Liver (tissue), 9 donors: Measurements from ENCODE around the gene CA10. TPM values are rescaled to one million over a fixed set of nuclear protein-coding genes. Genes with fewer than 3 reads are reported as not detected.

Experiments used
- DNase-seq: peaks from one replicate; pipeline ENCODE4 v3.0.0-alpha.2; 2017; ENCODE audit warnings: low spot score
- H3K27ac ChIP-seq, 2 donors: one replicate each; pipeline ENCODE4 v1.7.0; 2013; ENCODE audit warnings: inconsistent platforms in 2 of 2, low read length in 2 of 2, control low read depth in 1 of 2, low read depth in 1 of 2, mild to moderate bottlenecking in 1 of 2
- H3K27me3 ChIP-seq, 4 donors: one replicate each; pipeline versions ENCODE4 v1.6.1 to v1.7.0; 2013; ENCODE audit warnings: low read length in 3 of 4, inconsistent platforms in 1 of 4, mild to moderate bottlenecking in 1 of 4, moderate library complexity in 1 of 4; ENCODE audit not compliant: control insufficient read depth in 4 of 4, insufficient read depth in 4 of 4
- H3K36me3 ChIP-seq, 4 donors: one replicate each; pipeline versions ENCODE4 v1.6.1 to v1.7.0; 2013; ENCODE audit warnings: low read length in 3 of 4, mild to moderate bottlenecking in 3 of 4, low read depth in 1 of 4, moderate library complexity in 1 of 4; ENCODE audit not compliant: control insufficient read depth in 4 of 4, insufficient read depth in 3 of 4
- H3K4me1 ChIP-seq, 4 donors: one replicate each; pipeline versions ENCODE4 v1.6.1 to v1.7.0; 2013; ENCODE audit warnings: low read length in 3 of 4, mild to moderate bottlenecking in 3 of 4, moderate library complexity in 1 of 4; ENCODE audit not compliant: control insufficient read depth in 4 of 4, insufficient read depth in 4 of 4
- H3K4me3 ChIP-seq, 3 donors: one replicate each; pipeline versions ENCODE4 v1.6.1 to v1.7.0; 2013; ENCODE audit warnings: low read length in 3 of 3, control low read depth in 1 of 3, low read depth in 1 of 3, mild to moderate bottlenecking in 1 of 3
- H3K9ac ChIP-seq, 2 donors: one replicate each; pipeline ENCODE4 v1.7.0; 2013; ENCODE audit warnings: low read length in 2 of 2, mild to moderate bottlenecking in 2 of 2, moderate library complexity in 2 of 2, control low read depth in 1 of 2, low read depth in 1 of 2
- H3K9me3 ChIP-seq, 4 donors: one replicate each; pipeline versions ENCODE4 v1.6.1 to v1.7.0; 2013; ENCODE audit warnings: low read length in 3 of 4; ENCODE audit not compliant: control insufficient read depth in 4 of 4
- EGR1 ChIP-seq, 2 donors: IDR thresholded peaks; 2 replicates each; pipeline ENCODE4 v1.6.1; 2016 to 2018; ENCODE audit warnings: antibody characterized with exemption in 2 of 2, low read depth in 2 of 2
- FOXA1 ChIP-seq: IDR thresholded peaks from 2 replicates; pipeline ENCODE4 v1.6.1; 2016; ENCODE audit warnings: antibody characterized with exemption
- FOXA2 ChIP-seq: IDR thresholded peaks from 2 replicates; pipeline ENCODE4 v1.6.1; 2016; ENCODE audit warnings: antibody characterized with exemption
- GABPA ChIP-seq, 2 donors: IDR thresholded peaks in 1 of 2; conservative IDR thresholded peaks in 1 of 2; 2 replicates each; pipeline ENCODE4 v1.6.1; 2016; ENCODE audit warnings: antibody characterized with exemption in 2 of 2, mild to moderate bottlenecking in 1 of 2, moderate library complexity in 1 of 2
- HNF4A ChIP-seq, 2 donors: conservative IDR thresholded peaks; 2 replicates each; pipeline ENCODE4 v1.6.1; 2016; ENCODE audit warnings: antibody characterized with exemption in 2 of 2, mild to moderate bottlenecking in 2 of 2
- HNF4G ChIP-seq: IDR thresholded peaks from 2 replicates; pipeline ENCODE4 v1.6.1; 2016; ENCODE audit warnings: antibody characterized with exemption
- JUND ChIP-seq, 2 donors: IDR thresholded peaks; 2 replicates each; pipeline ENCODE4 v1.6.1; 2016; ENCODE audit warnings: antibody characterized with exemption in 2 of 2
- NR2F2 ChIP-seq: IDR thresholded peaks from 2 replicates; pipeline ENCODE4 v1.6.1; 2016; ENCODE audit warnings: antibody characterized with exemption
- RAD21 ChIP-seq, 2 donors: IDR thresholded peaks; 2 replicates each; pipeline ENCODE4 v1.6.1; 2016; ENCODE audit warnings: antibody characterized with exemption in 2 of 2, mild to moderate bottlenecking in 2 of 2
- RXRA ChIP-seq, 2 donors: IDR thresholded peaks; 2 replicates each; pipeline ENCODE4 v1.6.1; 2017 to 2018; ENCODE audit warnings: antibody characterized with exemption in 2 of 2, mild to moderate bottlenecking in 1 of 2
- SP1 ChIP-seq: IDR thresholded peaks from 2 replicates; pipeline ENCODE4 v1.6.1; 2018; ENCODE audit warnings: antibody characterized with exemption, mild to moderate bottlenecking
- TAF1 ChIP-seq: conservative IDR thresholded peaks from 2 replicates; pipeline ENCODE4 v1.6.1; 2016; ENCODE audit warnings: antibody characterized with exemption, mild to moderate bottlenecking
- WGBS: extraction: QIAGEN DNeasy Blood & Tissue Kit; methylation state at CpG from one replicate; pipeline ENCODE4 v1.1.7; 2013; 5-methylcytosine and 5-hydroxymethylcytosine counted together
- polyA plus RNA-seq, 2 donors: library from polyadenylated mRNA; stranded (reverse) in 1 of 2; unstranded in 1 of 2; fragments of 200-250 nt in 1 of 2; fragments of >200 nt in 1 of 2; fragmentation: Nextera tagmentation in 1 of 2; extraction: Ambion mirVana in 1 of 2; gene quantifications; one replicate each; pipeline versions ENCODE4 v1.2.1 to v1.2.3, GENCODE V29; 2013 to 2015
- total RNA-seq, 2 donors: library from RNA; depleted of rRNA; stranded (reverse); fragments of >200 nt; gene quantifications; one replicate each; pipeline ENCODE4 v1.2.3, GENCODE V29; 2014
- TF ChIP-seq, protein P1 (sequence below): IDR thresholded peaks from 2 replicates; pipeline ENCODE4 v1.6.1; 2016; ENCODE audit warnings: antibody characterized with exemption, mild to moderate bottlenecking
- TF ChIP-seq, protein P2 (sequence below): fragments of 150-350 bp; IDR thresholded peaks from 2 replicates; pipeline ENCODE4 v1.5.1; 2017; ENCODE audit warnings: improper control_type of control experiment, low read depth, low read length; ENCODE audit not compliant: missing input control
- TF ChIP-seq, protein P3 (sequence below): IDR thresholded peaks from 2 replicates; pipeline ENCODE4 v1.6.1; 2016; ENCODE audit warnings: antibody characterized with exemption
- TF ChIP-seq, protein P4 (sequence below): IDR thresholded peaks from 2 replicates; pipeline ENCODE4 v1.6.1; 2016; ENCODE audit warnings: antibody characterized with exemption
- TF ChIP-seq, protein P5 (sequence below): IDR thresholded peaks from 2 replicates; pipeline ENCODE4 v1.6.1; 2016; ENCODE audit warnings: antibody characterized with exemption
- donor health status: healthy.
- donor health status: healthy.
- donor health status: healthy.
- donor health status: healthy.
- donor health status: healthy.

Gene CA10
- total and polyA plus RNA-seq, 4 donors, result 0.05 TPM; not detected in 3

DNA sequence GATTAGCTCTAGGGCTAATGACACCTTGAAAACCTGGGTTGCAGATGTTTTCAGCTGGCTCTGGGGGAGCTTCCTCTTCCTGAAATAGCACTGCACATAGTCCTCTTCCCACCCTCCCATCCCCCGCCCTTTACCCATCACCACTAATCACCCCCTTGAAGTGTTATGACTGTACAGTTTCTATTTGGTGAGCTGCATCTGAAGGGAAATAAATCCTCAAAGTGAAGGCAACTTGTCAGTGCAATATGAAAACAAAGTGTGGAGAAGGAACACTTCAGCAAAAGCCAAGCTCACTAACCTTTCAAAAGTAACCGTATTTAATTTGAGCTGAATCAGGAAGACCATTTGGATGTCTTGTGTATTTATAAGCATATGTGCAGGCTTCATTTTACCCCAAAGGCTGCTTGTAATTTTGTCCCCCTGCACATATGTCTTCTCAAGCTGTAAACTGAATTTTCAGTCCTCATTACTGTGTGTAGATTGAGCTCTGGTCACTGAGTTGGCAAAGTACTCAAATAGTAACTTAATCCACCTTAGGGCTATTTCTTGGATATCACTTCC, 44.1 kb upstream of the CA10 start:
- no peaks in the 10 kb centered on the region for H3K9me3 ChIP-seq
- no peak for DNase-seq
- no peak overlapping the region for H3K27ac ChIP-seq
- no peaks in the 10 kb centered on the region for H3K27me3 ChIP-seq
- H3K36me3 ChIP-seq, result no peaks in the 10 kb centered on the region
- no peak for TF ChIP-seq GABPA (IDR thresholded peaks at IDR 0.05 in 1 of 2, conservative IDR thresholded peaks at IDR 0.05 in 1 of 2)
- no peaks in the 10 kb centered on the region for H3K4me1 ChIP-seq
- no peak overlapping the region for H3K9ac ChIP-seq
- H3K4me3 ChIP-seq, result no peak overlapping the region
- WGBS, result 72% methylated on average over 2 of the region's 2 CpGs

DNA sequence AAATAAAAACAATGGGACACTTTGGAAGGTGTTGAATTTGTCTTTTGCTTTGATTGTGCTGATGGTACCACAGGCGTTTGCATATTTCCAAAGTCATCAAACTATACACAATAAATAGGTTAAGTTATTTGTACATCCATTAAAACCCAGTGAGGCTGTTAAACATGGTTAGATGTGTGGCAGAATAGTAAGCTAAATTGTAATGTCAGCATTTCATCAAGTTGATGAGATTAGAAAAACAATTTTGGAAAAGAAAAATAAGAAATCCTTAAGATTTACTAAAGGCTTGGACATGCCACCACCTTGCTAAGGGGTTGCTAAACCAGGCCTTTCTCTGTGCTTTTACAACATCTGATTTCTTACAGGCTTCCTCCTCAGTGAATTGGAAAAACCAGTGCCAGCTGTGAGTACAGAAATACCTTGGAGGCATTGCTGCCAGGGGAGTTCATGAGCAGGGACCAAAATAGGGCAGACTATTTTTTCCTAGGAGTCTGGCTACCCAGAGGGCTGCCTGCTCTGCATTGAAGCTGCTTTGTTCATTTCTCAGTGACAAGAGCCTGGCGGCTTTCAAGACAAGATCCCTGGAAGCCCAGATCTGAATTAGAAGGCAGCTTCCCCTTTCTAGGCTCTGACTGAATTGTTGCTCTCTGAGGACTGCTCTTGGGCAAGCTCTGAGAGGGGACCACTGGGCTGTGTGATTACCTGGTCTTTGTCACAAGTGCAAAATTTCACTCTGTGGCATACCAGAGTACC, 43.4 kb upstream of the CA10 start:
- no peaks in the 10 kb centered on the region for H3K27me3 ChIP-seq
- no peak overlapping the region for H3K9ac ChIP-seq
- TF ChIP-seq HNF4G, result no peak
- no peak for TF ChIP-seq RAD21 (IDR thresholded peaks at IDR 0.05)
- TF ChIP-seq, protein P1, sequence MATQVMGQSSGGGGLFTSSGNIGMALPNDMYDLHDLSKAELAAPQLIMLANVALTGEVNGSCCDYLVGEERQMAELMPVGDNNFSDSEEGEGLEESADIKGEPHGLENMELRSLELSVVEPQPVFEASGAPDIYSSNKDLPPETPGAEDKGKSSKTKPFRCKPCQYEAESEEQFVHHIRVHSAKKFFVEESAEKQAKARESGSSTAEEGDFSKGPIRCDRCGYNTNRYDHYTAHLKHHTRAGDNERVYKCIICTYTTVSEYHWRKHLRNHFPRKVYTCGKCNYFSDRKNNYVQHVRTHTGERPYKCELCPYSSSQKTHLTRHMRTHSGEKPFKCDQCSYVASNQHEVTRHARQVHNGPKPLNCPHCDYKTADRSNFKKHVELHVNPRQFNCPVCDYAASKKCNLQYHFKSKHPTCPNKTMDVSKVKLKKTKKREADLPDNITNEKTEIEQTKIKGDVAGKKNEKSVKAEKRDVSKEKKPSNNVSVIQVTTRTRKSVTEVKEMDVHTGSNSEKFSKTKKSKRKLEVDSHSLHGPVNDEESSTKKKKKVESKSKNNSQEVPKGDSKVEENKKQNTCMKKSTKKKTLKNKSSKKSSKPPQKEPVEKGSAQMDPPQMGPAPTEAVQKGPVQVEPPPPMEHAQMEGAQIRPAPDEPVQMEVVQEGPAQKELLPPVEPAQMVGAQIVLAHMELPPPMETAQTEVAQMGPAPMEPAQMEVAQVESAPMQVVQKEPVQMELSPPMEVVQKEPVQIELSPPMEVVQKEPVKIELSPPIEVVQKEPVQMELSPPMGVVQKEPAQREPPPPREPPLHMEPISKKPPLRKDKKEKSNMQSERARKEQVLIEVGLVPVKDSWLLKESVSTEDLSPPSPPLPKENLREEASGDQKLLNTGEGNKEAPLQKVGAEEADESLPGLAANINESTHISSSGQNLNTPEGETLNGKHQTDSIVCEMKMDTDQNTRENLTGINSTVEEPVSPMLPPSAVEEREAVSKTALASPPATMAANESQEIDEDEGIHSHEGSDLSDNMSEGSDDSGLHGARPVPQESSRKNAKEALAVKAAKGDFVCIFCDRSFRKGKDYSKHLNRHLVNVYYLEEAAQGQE, result no peak
- TF ChIP-seq FOXA2, result no peak
- no peak for TF ChIP-seq NR2F2
- TF ChIP-seq GABPA (IDR thresholded peaks at IDR 0.05 in 1 of 2, conservative IDR thresholded peaks at IDR 0.05 in 1 of 2), result no peak
- TF ChIP-seq SP1, result no peak
- no peak for TF ChIP-seq FOXA1
- TF ChIP-seq, protein P2, sequence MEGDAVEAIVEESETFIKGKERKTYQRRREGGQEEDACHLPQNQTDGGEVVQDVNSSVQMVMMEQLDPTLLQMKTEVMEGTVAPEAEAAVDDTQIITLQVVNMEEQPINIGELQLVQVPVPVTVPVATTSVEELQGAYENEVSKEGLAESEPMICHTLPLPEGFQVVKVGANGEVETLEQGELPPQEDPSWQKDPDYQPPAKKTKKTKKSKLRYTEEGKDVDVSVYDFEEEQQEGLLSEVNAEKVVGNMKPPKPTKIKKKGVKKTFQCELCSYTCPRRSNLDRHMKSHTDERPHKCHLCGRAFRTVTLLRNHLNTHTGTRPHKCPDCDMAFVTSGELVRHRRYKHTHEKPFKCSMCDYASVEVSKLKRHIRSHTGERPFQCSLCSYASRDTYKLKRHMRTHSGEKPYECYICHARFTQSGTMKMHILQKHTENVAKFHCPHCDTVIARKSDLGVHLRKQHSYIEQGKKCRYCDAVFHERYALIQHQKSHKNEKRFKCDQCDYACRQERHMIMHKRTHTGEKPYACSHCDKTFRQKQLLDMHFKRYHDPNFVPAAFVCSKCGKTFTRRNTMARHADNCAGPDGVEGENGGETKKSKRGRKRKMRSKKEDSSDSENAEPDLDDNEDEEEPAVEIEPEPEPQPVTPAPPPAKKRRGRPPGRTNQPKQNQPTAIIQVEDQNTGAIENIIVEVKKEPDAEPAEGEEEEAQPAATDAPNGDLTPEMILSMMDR, result no peak
- TF ChIP-seq JUND (IDR thresholded peaks at IDR 0.05), result no peak
- TF ChIP-seq TAF1, result no peak
- TF ChIP-seq, protein P3, sequence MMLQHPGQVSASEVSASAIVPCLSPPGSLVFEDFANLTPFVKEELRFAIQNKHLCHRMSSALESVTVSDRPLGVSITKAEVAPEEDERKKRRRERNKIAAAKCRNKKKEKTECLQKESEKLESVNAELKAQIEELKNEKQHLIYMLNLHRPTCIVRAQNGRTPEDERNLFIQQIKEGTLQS, result no peak
- TF ChIP-seq, protein P4, sequence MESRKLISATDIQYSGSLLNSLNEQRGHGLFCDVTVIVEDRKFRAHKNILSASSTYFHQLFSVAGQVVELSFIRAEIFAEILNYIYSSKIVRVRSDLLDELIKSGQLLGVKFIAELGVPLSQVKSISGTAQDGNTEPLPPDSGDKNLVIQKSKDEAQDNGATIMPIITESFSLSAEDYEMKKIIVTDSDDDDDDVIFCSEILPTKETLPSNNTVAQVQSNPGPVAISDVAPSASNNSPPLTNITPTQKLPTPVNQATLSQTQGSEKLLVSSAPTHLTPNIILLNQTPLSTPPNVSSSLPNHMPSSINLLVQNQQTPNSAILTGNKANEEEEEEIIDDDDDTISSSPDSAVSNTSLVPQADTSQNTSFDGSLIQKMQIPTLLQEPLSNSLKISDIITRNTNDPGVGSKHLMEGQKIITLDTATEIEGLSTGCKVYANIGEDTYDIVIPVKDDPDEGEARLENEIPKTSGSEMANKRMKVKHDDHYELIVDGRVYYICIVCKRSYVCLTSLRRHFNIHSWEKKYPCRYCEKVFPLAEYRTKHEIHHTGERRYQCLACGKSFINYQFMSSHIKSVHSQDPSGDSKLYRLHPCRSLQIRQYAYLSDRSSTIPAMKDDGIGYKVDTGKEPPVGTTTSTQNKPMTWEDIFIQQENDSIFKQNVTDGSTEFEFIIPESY, result no peak
- TF ChIP-seq, protein P5, sequence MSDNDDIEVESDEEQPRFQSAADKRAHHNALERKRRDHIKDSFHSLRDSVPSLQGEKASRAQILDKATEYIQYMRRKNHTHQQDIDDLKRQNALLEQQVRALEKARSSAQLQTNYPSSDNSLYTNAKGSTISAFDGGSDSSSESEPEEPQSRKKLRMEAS, result no peak
- no peak for TF ChIP-seq HNF4A (conservative IDR thresholded peaks at IDR 0.05)
- no peak for TF ChIP-seq EGR1 (IDR thresholded peaks at IDR 0.05; ENCODE audit: low read depth in 2 of 2)
- no peak for TF ChIP-seq RXRA (IDR thresholded peaks at IDR 0.05)
- no peaks in the 10 kb centered on the region for H3K4me1 ChIP-seq
- DNase-seq, result no peak
- no peak overlapping the region for H3K27ac ChIP-seq
- 73% methylated on average over 2 of the region's 2 CpGs for WGBS
- H3K4me3 ChIP-seq, result no peak overlapping the region
- no peaks in the 10 kb centered on the region for H3K36me3 ChIP-seq
- H3K9me3 ChIP-seq, result no peaks in the 10 kb centered on the region
